GM20000 (cell line): Measurements from ENCODE around the gene TRIP13.

ENCODE experiments used
- DNase-seq: peaks from one replicate; pipeline ENCODE4 v3.0.0; 2012; ENCODE audit warnings: low spot score
- TF ChIP-seq, protein P1 (sequence below): IDR thresholded peaks from 2 replicates; pipeline ENCODE4 v1.5.1; 2012; ENCODE audit warnings: mild to moderate bottlenecking, control low read depth; ENCODE audit errors: extremely low read depth, missing control alignments

TRIP13 gene

DNA sequence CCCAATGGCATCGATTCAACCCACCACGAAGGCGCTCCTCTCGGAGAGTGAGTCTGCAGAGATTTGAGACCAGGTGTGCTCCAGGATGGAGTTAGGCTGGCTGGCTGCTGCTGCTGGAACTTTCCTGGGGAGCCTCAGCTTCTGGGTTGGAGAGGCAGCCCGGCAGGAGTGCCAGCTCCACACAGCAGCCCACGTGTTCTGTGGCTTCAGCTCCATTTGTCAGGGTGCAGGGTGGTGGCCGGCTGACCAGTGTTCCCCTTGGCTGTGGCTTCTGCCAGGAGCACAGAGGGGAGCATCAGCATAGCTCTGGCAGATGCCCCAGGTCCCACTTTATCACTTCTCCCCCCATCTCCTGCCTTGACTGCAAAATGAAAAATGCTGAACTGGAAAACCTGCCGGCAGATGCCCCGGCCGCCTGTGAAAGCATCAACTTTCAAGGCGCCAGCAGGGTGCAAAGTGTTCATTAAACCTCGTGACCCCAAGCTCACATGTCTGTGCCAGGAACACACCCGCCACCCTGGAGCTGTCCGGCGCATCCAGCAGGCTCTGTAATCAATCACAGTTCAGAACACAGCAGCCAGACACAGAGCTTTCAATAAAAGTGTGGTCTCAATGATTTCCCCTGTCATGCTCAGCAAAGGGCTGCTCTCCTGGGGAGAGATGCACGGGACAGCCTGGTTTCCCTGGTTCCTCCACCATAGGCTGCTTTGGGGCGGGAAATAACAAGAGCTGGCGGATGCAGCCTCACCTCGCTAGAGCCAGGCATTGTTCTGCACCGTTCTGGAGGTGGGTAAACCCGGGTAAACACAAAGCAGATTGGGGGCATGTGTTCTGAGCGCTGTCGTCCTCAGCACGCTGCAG lies 53.2 kb downstream of the TRIP13 start:
- TF ChIP-seq, protein P1, sequence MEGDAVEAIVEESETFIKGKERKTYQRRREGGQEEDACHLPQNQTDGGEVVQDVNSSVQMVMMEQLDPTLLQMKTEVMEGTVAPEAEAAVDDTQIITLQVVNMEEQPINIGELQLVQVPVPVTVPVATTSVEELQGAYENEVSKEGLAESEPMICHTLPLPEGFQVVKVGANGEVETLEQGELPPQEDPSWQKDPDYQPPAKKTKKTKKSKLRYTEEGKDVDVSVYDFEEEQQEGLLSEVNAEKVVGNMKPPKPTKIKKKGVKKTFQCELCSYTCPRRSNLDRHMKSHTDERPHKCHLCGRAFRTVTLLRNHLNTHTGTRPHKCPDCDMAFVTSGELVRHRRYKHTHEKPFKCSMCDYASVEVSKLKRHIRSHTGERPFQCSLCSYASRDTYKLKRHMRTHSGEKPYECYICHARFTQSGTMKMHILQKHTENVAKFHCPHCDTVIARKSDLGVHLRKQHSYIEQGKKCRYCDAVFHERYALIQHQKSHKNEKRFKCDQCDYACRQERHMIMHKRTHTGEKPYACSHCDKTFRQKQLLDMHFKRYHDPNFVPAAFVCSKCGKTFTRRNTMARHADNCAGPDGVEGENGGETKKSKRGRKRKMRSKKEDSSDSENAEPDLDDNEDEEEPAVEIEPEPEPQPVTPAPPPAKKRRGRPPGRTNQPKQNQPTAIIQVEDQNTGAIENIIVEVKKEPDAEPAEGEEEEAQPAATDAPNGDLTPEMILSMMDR: no peak
- no peak for DNase-seq

DNA sequence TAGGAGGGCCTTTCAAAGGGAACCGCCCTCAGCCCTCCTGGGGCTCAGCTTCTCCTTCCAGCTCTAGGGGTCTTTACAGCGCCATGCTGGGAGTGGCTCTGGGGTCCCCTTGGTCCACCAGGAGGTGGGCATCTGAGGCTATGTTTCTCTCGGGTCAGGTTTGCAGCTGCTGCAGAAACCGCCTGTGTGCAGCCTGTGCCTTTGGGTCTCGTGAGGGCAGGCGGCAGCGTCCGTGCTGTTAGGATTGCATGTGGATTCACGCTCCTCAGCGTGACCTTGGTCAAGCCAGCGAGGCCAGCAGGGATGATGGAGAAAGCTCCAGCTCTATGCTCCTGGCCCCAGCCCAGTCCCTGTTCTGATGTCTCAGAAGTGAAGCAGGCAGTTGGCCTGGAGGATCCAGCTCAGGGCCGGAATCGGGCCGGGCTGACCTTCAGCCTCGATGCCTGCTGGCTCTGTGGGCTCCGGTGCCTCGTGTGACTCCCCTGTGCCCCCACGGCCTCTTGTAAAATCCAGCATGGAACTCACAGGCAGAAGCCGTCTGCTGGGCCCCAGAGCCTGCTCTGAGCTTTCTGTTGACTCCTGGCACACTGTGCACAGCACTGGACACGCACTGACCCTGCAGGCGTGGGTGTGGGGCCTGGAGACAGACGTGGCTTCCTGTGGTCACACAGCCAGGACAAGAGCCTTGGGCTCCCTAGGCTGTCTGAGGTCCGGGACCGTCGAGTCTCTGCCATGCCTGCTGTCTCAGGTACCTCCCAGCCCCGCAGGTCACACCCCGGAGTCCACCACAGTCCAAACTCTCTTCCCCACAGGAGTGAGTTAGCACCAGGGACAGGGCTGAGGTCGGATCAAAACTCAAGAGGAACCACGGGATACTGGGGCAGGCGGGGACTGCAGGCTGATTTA lies 54.3 kb downstream of the TRIP13 start:
- TF ChIP-seq, protein P1: no peak

GRCh38 chr5:947626-948471 lies 55.2 kb downstream of the TRIP13 start:
- no peak for DNase-seq
- TF ChIP-seq, protein P1: no peak

More for the DNA sequence above, 54.3 kb downstream of the TRIP13 start:
- no peak for DNase-seq

DNA sequence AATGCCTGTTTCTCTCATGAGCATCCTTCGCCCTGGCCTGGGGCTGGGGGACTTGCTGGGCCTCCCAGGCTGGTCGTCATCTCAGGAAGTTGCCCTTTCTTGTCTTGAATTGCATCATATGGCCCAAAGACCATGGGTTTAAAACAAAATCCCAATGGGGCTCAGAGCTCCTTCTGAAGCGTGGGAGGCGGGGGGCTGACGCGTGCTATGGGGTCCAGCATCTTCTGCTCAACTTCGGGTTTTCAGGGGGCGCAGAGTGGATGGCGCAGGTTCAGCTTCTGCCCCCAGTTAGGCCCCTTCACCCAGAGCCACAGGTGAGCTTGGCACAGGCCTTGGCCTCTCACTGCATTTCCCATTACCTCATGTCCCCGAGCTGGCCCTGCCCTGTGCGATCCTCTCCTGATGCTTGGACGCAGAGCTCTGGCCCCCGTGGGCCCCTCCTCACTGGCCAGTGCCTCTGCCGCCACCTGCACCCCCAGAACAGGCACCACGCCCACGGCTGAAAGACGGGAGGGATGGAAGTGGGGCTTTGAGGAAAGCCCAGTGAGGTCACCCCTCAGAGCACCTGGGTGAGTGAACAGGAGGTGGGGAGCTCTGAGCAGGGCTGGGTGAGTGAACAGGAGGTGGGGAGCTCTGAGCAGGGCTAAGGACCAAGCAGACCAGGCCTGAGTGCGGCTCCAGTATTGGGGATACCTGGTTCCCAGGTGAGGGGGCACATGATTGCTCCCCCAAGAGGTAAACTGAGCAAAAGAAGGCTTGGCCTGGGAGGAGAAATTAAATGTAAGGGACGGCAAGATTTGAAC lies 56.0 kb downstream of the TRIP13 start:
- TF ChIP-seq, protein P1: no peak
- DNase-seq: no peak

GRCh38 chr5:949275-949543 lies 56.5 kb downstream of the TRIP13 start:
- TF ChIP-seq, protein P1: no peak
- DNase-seq: no peak

GRCh38 chr5:949815-950560 lies 57.3 kb downstream of the TRIP13 start:
- TF ChIP-seq, protein P1: no peak
- no peak for DNase-seq
